IMR-90 (cell line): Measurements from ENCODE around the gene BLOC1S5. TPM values are rescaled to one million over a fixed set of nuclear protein-coding genes. Genes with fewer than 3 reads are reported as not detected.

Experiments used
- ATAC-seq: fragments of 200-7000 bp; cut with Tn5 transposase; 2 replicates; pipeline ENCODE4 v1.9.1; 2020; ENCODE audit warnings: low read depth, mild to moderate bottlenecking, moderate library complexity
- BruUV-seq: library from RNA; stranded (reverse); fragments of 400-500 nt; replicated peaks from 2 replicates; lab custom pipeline; 2021; lab: Mats Ljungman, UMichigan
- CTCF ChIA-PET: fragments of 300-600 bp; formaldehyde crosslinking; extraction: SDS; loops from one replicate; lab custom pipeline; 2021; ENCODE audit warnings: antibody characterized with exemption; lab: Yijun Ruan, JAX
- POLR2A ChIA-PET: fragments of 300-600 bp; sonication (Branson Sonifier 250); formaldehyde crosslinking; loops from one replicate; lab custom pipeline; 2022; ENCODE audit warnings: antibody characterized with exemption; ENCODE audit not compliant: unreplicated experiment; lab: Charles Lee
- DNase-seq: peaks from one replicate; pipeline ENCODE4 v3.0.0; 2013
- H2AFZ ChIP-seq: replicated peaks from 2 replicates; pipeline ENCODE3; 2013; ENCODE audit warnings: low read length, mild to moderate bottlenecking; ENCODE audit not compliant: poor library complexity
- H2AK5ac ChIP-seq: 2 replicates; pipeline ENCODE4 v1.6.1; 2013; ENCODE audit warnings: low read depth, low read length, inconsistent platforms
- H2AK9ac ChIP-seq: replicated peaks from 2 replicates; pipeline ENCODE3; 2013; ENCODE audit warnings: mild to moderate bottlenecking, low read depth, low read length, moderate library complexity; ENCODE audit not compliant: poor library complexity
- H2BK120ac ChIP-seq: 2 replicates; pipeline ENCODE4 v1.6.1; 2013; ENCODE audit warnings: low read depth, low read length, inconsistent platforms
- H2BK15ac ChIP-seq: 3 replicates; pipeline ENCODE4 v1.6.1; 2013; ENCODE audit warnings: low read depth, low read length, inconsistent platforms
- H2BK20ac ChIP-seq: 2 replicates; pipeline ENCODE4 v1.6.1; 2013; ENCODE audit warnings: low read depth, mild to moderate bottlenecking, inconsistent platforms, low read length, moderate library complexity
- H2BK5ac ChIP-seq: 2 replicates; pipeline ENCODE4 v1.6.1; 2013; ENCODE audit warnings: mild to moderate bottlenecking, low read depth, low read length, inconsistent platforms; ENCODE audit not compliant: poor library complexity, severe bottlenecking
- H3K14ac ChIP-seq: replicated peaks from 2 replicates; pipeline ENCODE4 v1.6.1; 2013; ENCODE audit warnings: low read depth, low read length, inconsistent platforms
- H3K18ac ChIP-seq: 2 replicates; pipeline ENCODE4 v1.6.1; 2013; ENCODE audit warnings: low read depth, low read length, control low read depth
- H3K23ac ChIP-seq: 2 replicates; pipeline ENCODE4 v1.6.1; 2013; ENCODE audit warnings: low read depth, low read length, inconsistent platforms
- H3K27ac ChIP-seq: 2 replicates; pipeline ENCODE4 v1.5.1; 2013; ENCODE audit warnings: mild to moderate bottlenecking, control low read depth, low read length; ENCODE audit not compliant: insufficient read depth
- H3K27me3 ChIP-seq: 2 replicates; pipeline ENCODE4 v1.6.1; 2013; ENCODE audit warnings: low read length; ENCODE audit not compliant: control insufficient read depth, insufficient read depth
- H3K36me3 ChIP-seq: 2 replicates; pipeline ENCODE4 v1.6.1; 2013; ENCODE audit warnings: low read length, mixed read lengths; ENCODE audit not compliant: control insufficient read depth, insufficient read depth
- H3K4ac ChIP-seq: 2 replicates; pipeline ENCODE4 v1.6.1; 2013; ENCODE audit warnings: low read depth, low read length, inconsistent platforms
- H3K4me1 ChIP-seq: 2 replicates; pipeline ENCODE4 v1.6.1; 2013; ENCODE audit warnings: low read length, mixed read lengths; ENCODE audit not compliant: control insufficient read depth, insufficient read depth
- H3K4me2 ChIP-seq: 2 replicates; pipeline ENCODE4 v1.6.1; 2013; ENCODE audit warnings: low read depth, mild to moderate bottlenecking, control low read depth, low read length, moderate library complexity
- H3K4me3 ChIP-seq: 2 replicates; pipeline ENCODE4 v1.5.1; 2013; ENCODE audit warnings: low read depth, mild to moderate bottlenecking, control low read depth, low read length, moderate library complexity; ENCODE audit not compliant: insufficient read depth
- H3K56ac ChIP-seq: 2 replicates; pipeline ENCODE4 v1.6.1; 2013; ENCODE audit warnings: low read length, inconsistent platforms; ENCODE audit not compliant: insufficient read depth; ENCODE audit errors: extremely low read depth
- H3K79me1 ChIP-seq, 2 experiments: 2 replicates each; pipeline ENCODE4 v1.6.1; 2013; ENCODE audit warnings: low read length in 2 of 2, inconsistent platforms in 1 of 2, low read depth in 1 of 2
- H3K9ac ChIP-seq: 2 replicates; pipeline ENCODE4 v1.6.1; 2013; ENCODE audit warnings: low read depth, low read length, control low read depth
- H3K9me1 ChIP-seq: 2 replicates; pipeline ENCODE4 v1.6.1; 2013; ENCODE audit warnings: low read length, inconsistent platforms; ENCODE audit not compliant: insufficient read depth
- H3K9me3 ChIP-seq: 2 replicates; pipeline ENCODE4 v1.6.1; 2013; ENCODE audit warnings: low read length; ENCODE audit not compliant: control insufficient read depth, insufficient read depth
- H4K20me1 ChIP-seq: 2 replicates; pipeline ENCODE4 v1.6.1; 2013; ENCODE audit warnings: low read length, inconsistent platforms; ENCODE audit not compliant: insufficient read depth
- H4K5ac ChIP-seq: 2 replicates; pipeline ENCODE4 v1.6.1; 2013; ENCODE audit warnings: mild to moderate bottlenecking, low read depth, low read length, control low read depth
- H4K8ac ChIP-seq, 2 experiments: 2 replicates each; pipeline ENCODE4 v1.6.1; 2013; ENCODE audit warnings: low read depth in 2 of 2, low read length in 2 of 2, control low read depth in 1 of 2, inconsistent platforms in 1 of 2
- H4K91ac ChIP-seq: 2 replicates; pipeline ENCODE4 v1.6.1; 2013; ENCODE audit warnings: low read depth, low read length, inconsistent platforms; ENCODE audit not compliant: insufficient read depth
- BHLHE40 ChIP-seq: fragments of 150-350 bp; IDR thresholded peaks from 2 replicates; pipeline ENCODE4 v1.6.1; 2016; ENCODE audit warnings: mild to moderate bottlenecking, low read depth, low read length
- CEBPB ChIP-seq: IDR thresholded peaks from 2 replicates; pipeline ENCODE4 v1.6.1; 2012; ENCODE audit warnings: low read depth, low read length, improper control_type of control experiment
- FOS ChIP-seq: fragments of 150-350 bp; IDR thresholded peaks from 2 replicates; pipeline ENCODE4 v1.6.1; 2016; ENCODE audit warnings: low read depth, low read length
- MAFK ChIP-seq: IDR thresholded peaks from 2 replicates; pipeline ENCODE4 v1.6.1; 2012; ENCODE audit warnings: low read depth, low read length, improper control_type of control experiment
- MAZ ChIP-seq: IDR thresholded peaks from 2 replicates; pipeline ENCODE4 v1.6.1; 2012; ENCODE audit warnings: low read depth, mild to moderate bottlenecking, low read length, improper control_type of control experiment, moderate library complexity, borderline replicate concordance
- MXI1 ChIP-seq: IDR thresholded peaks from 2 replicates; pipeline ENCODE4 v1.6.1; 2012; ENCODE audit warnings: low read depth, mild to moderate bottlenecking, low read length, moderate library complexity, borderline replicate concordance
- NFE2L2 ChIP-seq: fragments of 150-350 bp; IDR thresholded peaks from 2 replicates; pipeline ENCODE4 v1.6.1; 2016; ENCODE audit warnings: low read depth, mild to moderate bottlenecking, low read length
- USF2 ChIP-seq: fragments of 150-350 bp; IDR thresholded peaks from 2 replicates; pipeline ENCODE4 v1.6.1; 2017; ENCODE audit warnings: mild to moderate bottlenecking, antibody characterized with exemption, low read length, low read depth
- WGBS, 2 experiments: methylation state at CpG; one replicate each; pipeline versions ENCODE4 v1.1.5 to v1.1.7; 2013; ENCODE audit warnings: missing lambda C conversion rate in 2 of 2; ENCODE audit not compliant: insufficient read length in 1 of 2; ENCODE audit errors: extremely low coverage in 2 of 2; 5-methylcytosine and 5-hydroxymethylcytosine counted together
- dilution Hi-C: fragments of 300-500 bp; cut with HindIII; formaldehyde crosslinking; loops from one replicate; pipeline ENCODE4 v1.14.3; 2018; ENCODE audit warnings: low sequenced_read_pairs; ENCODE audit not compliant: unreplicated experiment
- in situ Hi-C: fragments of 300-500 bp; cut with MboI; formaldehyde crosslinking; loops from 3 replicates; pipeline ENCODE4 v1.14.3; 2019; ENCODE audit warnings: low sequenced_read_pairs, inconsistent platforms, mixed read lengths
- intact Hi-C: fragments of 100-400 bp; cut with micrococcal nuclease; formaldehyde crosslinking; loops from 2 replicates; pipeline ENCODE4 v1.10.0; 2022
- polyA plus RNA-seq, 3 experiments: library from polyadenylated mRNA; depleted of rRNA; stranded (reverse); fragments of >200 nt; gene quantifications; 2 replicates each; pipeline ENCODE4 v1.2.3, GENCODE V29; 2012; ENCODE audit warnings: low replicate concordance in 1 of 3
- total RNA-seq: library from RNA; depleted of rRNA; stranded (reverse); fragments of >200 nt; gene quantifications from 2 replicates; pipeline ENCODE4 v1.2.3, GENCODE V29; 2012

BLOC1S5 gene
- total and polyA plus RNA-seq, 2 of the 4 experiments (the other 2 are of a cell fraction) = 4.8 to 17.2 TPM

- Histone ChIP-seq H3K23ac (peak overlapping the region; percentile 69; the same call in 1 of the 2 replicates), H3K27me3 (no peaks in the 10 kb centered on the region), H4K8ac (peak overlapping the region; percentile 20 to 56; a peak in 2 of 4 replicates), H3K18ac (peak overlapping the region; percentile 85), H3K14ac (peak overlapping the region; percentile 49; the same call in 1 of the 2 replicates), H3K36me3 (peaks cover 9% of the 10 kb centered on the region), H2AK9ac (no peak overlapping the region), H3K4me1 (peaks cover 22% of the 10 kb centered on the region), H3K4me2 (peak overlapping the region; percentile 61), H3K79me1 (peaks cover 9 to 48% of the 10 kb centered on the region in 2 experiments), H2BK5ac (peak overlapping the region; percentile 82), H2AK5ac (peak overlapping the region; percentile 55; the same call in 1 of the 2 replicates), H2BK20ac (peak overlapping the region; percentile 71), H3K9me1 (peaks cover 14% of the 10 kb centered on the region; the same call in 1 of the 2 replicates), H3K4ac (peak overlapping the region; percentile 71), H3K27ac (peak overlapping the region; percentile 76; the same call in 1 of the 2 replicates), H3K56ac (no peak overlapping the region; the same call in 1 of the 2 replicates), H3K9ac (no peak overlapping the region), H2BK15ac (peak overlapping the region; percentile 18; the same call in 2 of the 3 replicates), H3K9me3 (no peaks in the 10 kb centered on the region), H2AFZ (no peak overlapping the region), H3K4me3 (no peak overlapping the region), H4K91ac (no peak overlapping the region), H4K20me1 (no peaks in the 10 kb centered on the region; the same call in 1 of the 2 replicates), H2BK120ac (peak overlapping the region; percentile 64), H4K5ac (peak overlapping the region; percentile 70; the same call in 1 of the 2 replicates)
- intact Hi-C loops = no loop called here
- WGBS, 2 experiments = 47% methylated on average over 6 of the region's 11 CpGs; no CpG with 5 or more reads in 1 of the 2 experiments
- DNase-seq = peak; percentile 96
- in situ Hi-C loops = no loop called here
- peak; percentile 77 for ATAC-seq
- TF ChIP-seq MAFK (peak; percentile 53), FOS (peak; percentile 94), MAZ (no peak), MXI1 (no peak), BHLHE40 (peak; percentile 54; the same call in 1 of the 2 replicates), USF2 (no peak), NFE2L2 (no peak), CEBPB (peak; percentile 80)
- dilution Hi-C loops = no loop called here
- ChIA-PET POLR2A (no interaction called here), CTCF (no interaction called here)
- no TSS peak for BruUV-seq
Observed at GRCh38 chr6:8082954-8083858, 19.0 kb upstream of the BLOC1S5 start.
